DMS153 (cell line): Measurements from ENCODE around the gene POLD2.

Source experiments
- DNase-seq: peaks from one replicate; lab custom pipeline; 2025; lab: John Stamatoyannopoulos, UW

POLD2 gene

DNA sequence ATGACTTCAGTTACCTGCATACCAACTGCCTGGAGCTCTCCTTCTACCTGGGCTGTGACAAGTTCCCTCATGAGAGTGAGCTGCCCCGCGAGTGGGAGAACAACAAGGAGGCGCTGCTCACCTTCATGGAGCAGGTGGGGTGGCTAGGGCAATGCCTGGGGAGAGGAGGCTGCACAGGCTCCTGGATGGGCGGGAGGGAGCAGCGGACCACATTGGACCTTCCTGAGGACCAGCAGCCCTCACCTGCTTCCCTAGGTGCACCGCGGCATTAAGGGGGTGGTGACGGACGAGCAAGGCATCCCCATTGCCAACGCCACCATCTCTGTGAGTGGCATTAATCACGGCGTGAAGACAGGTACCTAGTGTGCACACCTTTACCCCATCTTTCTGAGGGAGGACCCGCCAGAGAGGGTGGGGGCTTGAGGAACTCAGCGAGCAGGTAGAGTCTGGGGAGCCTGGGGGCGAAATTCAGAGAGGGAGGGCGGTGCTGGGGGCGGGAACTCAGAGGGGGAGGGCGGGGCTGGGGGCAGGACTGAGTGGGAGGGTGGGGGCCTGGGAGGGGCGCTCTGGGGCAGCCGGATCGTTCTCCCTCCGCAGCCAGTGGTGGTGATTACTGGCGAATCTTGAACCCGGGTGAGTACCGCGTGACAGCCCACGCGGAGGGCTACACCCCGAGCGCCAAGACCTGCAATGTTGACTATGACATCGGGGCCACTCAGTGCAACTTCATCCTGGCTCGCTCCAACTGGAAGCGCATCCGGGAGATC lies 10.2 kb downstream of the POLD2 start:
- DNase-seq = peak; percentile 54

DNA sequence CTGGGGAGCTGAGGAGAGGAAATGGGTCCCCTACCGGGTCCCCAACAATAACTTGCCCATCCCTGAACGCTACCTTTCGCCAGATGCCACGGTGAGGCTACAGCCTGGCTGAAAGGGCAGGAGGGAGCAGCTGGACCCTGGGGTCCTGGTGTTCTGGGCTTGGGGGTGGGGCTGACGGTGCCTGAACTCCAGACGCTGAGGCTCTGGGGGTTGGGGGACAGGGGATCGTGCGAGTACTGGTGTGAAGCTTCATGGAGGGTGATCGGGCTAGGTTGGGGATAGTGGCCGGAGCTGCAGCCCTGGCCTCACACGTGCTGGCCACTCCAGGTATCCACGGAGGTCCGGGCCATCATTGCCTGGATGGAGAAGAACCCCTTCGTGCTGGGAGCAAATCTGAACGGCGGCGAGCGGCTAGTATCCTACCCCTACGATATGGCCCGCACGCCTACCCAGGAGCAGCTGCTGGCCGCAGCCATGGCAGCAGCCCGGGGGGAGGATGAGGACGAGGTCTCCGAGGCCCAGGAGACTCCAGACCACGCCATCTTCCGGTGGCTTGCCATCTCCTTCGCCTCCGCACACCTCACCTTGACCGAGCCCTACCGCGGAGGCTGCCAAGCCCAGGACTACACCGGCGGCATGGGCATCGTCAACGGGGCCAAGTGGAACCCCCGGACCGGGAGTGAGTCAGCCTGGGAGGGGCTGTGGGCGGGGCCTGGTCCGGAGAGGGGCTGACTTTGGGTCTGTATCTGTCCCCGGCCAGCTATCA lies 10.9 kb downstream of the POLD2 start:
- peak; percentile 54 for DNase-seq

DNA sequence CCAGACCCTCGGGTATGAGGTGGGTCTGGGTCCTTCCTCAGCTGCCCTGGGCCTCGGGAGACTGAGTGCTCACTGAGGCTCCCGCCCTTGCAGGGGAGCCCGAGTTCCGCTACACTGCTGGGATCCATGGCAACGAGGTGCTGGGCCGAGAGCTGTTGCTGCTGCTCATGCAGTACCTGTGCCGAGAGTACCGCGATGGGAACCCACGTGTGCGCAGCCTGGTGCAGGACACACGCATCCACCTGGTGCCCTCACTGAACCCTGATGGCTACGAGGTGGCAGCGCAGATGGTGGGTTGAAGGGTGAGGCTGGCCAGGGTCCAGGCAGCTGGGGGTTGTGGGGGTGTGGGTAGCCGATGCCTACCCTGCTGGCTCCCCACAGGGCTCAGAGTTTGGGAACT lies 11.6 kb downstream of the POLD2 start:
- no peak for DNase-seq

DNA sequence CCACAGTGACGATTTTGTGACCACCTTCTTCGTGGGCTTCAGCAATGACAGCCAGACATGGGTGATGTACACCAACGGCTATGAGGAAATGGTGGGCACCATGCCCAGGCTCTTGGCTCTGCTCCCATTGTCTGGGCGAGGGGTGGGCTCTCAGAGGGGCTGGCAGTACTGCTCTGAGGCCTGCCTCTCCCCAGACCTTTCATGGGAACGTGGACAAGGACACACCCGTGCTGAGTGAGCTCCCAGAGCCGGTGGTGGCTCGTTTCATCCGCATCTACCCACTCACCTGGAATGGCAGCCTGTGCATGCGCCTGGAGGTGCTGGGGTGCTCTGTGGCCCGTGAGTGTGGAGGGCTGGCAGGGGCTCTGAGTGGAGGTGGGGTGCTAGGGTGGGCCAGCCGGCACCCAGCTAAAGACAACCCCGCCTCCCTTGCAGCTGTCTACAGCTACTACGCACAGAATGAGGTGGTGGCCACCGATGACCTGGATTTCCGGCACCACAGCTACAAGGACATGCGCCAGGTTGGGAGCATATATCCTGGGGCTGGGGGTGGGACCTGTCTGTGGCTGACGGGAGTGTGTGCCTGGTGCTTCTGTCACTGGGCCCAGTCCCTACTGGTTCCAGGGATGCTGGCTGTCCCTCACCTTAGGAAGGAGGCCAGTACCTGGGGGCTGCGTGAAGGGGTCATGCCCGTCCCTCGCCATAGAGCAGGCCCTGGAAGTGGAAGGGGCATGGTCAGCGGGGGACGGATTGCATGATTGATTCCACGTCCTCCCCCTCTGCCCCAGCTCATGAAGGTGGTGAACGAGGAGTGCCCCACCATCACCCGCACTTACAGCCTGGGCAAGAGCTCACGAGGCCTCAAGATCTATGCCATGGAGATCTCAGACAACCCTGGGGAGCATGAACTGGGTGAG lies 12.4 kb downstream of the POLD2 start:
- DNase-seq = no peak

- DNase-seq = no peak
Measured at GRCh38 chr7:44109991-44110390, 13.4 kb downstream of the POLD2 start.

DNA sequence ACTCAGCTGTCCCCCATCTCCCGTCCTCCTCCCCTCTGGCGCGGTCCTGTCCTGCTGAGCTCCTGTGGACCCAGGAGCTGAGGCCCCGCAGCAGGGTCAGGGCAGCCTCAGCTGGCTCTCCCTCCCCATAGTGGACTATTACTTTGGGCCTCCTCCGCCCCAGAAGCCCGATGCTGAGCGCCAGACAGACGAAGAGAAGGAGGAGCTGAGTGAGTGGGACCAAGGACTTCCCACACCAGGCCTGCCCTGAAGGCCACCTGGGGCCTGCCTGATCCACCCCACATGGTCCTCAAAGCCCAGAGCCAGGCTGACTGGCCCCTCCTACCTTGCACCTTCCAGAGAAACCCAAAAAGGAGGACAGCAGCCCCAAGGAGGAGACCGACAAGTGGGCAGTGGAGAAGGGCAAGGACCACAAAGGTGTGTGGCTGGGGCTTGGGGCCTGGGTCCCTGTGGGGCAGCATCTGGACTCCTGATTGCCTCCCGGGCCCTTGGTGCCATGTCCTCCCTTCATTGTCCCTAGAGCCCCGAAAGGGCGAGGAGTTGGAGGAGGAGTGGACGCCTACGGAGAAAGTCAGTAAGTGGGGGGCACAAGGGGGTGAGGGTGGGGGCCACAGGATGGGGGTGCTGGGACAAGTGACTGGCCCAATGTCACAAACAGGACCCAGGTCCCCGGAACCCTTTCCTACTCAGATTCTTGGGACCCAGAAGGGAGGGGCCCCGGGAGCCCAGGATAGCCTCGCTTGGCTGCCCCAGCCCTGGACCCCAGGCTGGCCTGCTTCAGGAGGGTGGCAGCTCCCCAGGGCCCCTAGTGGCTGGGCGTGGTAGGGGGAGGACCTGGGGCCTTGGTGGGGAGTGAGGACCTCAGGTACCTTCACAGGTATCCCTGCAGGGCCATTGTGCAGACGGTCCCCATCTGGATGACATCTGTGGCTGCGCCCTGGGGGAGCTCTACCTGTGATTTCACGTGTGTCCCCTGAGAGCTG lies 14.3 kb downstream of the POLD2 start:
- no peak for DNase-seq

GRCh38 chr7:44107961-44108767 lies 15.2 kb downstream of the POLD2 start:
- DNase-seq = no peak

GRCh38 chr7:44107116-44107960 lies 16.0 kb downstream of the POLD2 start:
- DNase-seq = no peak

GRCh38 chr7:44106311-44107065 lies 16.9 kb downstream of the POLD2 start:
- DNase-seq = no peak

GRCh38 chr7:44105832-44106231 lies 17.5 kb downstream of the POLD2 start:
- DNase-seq = no peak

GRCh38 chr7:44104860-44105771 lies 18.2 kb downstream of the POLD2 start:
- DNase-seq = no peak

- no peak for DNase-seq
Measured at GRCh38 chr7:44103923-44104859, 19.2 kb downstream of the POLD2 start, which contains the start of gene AEBP1. TSS of gene AEBP1 (plus strand) at chr7:44104345. CDS start at chr7:44104666, 321 bp downstream.

GRCh38 chr7:44103566-44103922 lies 19.8 kb downstream of the POLD2 start:
- DNase-seq = no peak

DNA sequence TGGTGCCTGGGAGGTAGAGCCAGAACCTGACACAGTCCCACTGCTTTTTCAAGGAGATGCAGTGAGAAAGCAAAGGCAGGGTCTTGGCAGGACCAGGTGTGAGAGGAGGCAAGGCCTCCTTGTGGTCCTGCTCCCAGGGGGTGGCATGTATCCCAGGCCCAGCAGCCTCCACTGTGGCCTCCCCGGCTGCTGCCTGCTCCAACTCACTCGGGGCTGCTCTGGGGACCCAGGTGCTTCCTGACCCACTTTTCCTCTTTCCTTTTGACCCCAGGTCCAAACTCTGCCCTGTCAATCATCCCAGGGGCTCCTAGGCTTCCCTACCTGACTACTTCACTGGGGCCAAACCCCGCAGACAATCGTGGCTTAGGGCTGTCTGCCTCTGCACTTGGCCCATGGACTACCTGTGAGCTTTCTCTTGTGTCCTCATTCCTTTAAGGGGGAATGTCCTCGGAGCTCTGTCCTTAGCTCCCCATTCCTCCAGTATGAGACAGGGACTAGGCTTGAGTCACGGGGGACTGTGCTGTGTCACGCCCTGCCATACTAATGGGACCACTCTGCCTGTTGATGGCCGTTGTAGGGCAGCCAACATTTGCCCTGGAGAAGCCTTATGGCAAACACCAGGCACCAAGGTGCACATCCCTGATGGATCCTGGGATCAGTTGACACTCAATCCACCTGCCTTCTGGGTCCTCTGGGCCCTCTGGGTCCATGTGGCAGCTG lies 20.3 kb downstream of the POLD2 start:
- no peak for DNase-seq

- DNase-seq = no peak
Measured at GRCh38 chr7:44101966-44102845, 21.1 kb downstream of the POLD2 start.
